Stimulated activated CD8-positive, alpha-beta memory T cell treated with anti-CD3 and anti-CD28 coated beads, Interleukin-7, amount 100 ng/mL, for 1 hour (primary cell): ENCODE data around the gene NLRP4.
"Not testable (repeated sequence)": the region's sequence is repeated elsewhere in the genome, so short reads cannot be mapped to it uniquely, and the experiment has no call there.

Experiments used
- DNase-seq, 2 donors: peaks; one replicate each; pipeline ENCODE4 v3.0.0-alpha.2; 2020; ENCODE audit warnings: low read depth in 2 of 2

Gene NLRP4

DNA sequence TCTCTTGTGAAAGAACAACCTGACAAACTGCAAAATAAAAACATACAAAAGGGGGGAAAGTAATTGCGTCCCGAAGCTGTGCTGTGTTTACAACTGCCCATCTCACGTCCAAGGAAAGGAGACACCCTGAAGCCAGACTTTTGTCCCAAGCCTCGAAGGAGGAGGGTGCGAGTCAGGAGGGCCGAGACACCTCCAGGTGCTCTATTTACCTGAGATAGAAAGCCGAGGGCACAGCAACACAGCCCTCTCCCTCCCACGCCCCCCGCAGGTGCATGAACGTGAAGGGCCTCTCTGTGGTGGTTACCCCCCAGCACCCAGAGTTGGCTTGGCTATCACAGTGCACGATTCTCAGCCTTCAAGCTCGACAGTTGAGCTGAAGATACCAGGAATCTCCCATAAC lies 62.6 kb downstream of the NLRP4 start:
- DNase-seq: no peak

- no peak for DNase-seq
Measured at GRCh38 chr19:55901369-55902079, 65.2 kb downstream of the NLRP4 start.

- no peak for DNase-seq
Measured at GRCh38 chr19:55902080-55902751, 65.9 kb downstream of the NLRP4 start.

- DNase-seq: no peak
Measured at GRCh38 chr19:55907286-55907685, 70.9 kb downstream of the NLRP4 start.

DNA sequence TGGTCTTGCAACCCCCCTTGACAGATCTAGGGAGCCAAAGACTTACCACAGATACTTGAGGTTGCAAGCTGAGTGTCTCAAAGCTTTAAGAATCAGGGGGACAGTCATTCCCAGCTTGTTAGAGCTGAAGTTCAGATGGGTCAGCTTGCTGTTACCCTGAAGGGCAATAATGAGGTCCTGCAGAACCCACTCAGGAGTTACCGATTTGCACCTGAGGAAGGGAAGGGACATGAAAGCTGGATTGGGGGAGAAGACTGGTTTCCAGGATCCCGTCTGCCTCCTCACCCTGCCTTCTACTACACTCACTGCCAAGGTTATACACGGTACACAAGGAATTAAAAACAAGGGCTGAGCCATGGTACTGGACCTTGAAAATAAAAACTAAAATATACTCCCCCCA lies 71.4 kb downstream of the NLRP4 start:
- DNase-seq: no peak

DNA sequence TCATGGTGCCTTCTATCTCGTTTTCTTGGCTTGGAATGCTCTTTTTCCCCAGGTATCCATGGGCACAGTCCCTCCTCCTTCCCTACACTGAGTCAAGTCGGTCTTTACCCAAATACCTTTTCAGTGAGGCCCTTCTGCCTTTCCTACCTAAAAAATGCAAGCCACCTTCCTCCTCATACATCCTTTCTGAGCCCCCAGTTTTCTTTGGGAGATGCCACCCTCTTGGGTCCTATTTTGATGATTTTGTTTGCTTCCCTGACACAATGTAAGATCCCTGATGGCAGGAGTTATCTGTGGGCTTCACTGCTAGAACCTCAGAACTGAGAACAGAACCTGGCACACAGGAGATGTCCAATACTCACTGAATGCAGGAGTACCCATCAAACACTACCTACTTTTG lies 73.5 kb downstream of the NLRP4 start:
- DNase-seq: no peak

DNA sequence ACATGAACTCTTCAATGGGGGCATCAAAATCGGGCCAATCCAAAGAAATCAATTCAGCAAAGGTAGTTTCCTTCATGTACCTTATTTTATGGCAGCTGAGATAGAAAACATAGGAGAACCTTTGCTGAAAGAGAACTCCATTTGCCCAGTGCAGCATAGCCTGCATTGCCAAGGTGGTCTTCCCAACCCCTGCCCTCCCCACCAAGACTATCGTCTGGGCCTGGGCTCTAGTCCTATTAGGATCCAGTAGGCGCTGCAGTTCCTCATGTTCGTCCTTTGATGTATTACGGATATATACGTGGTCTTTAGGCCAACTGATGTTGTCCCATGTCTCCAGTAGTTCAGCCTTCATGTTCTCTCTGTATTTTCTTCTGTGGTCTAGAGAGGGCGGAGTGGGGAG lies 76.6 kb downstream of the NLRP4 start:
- DNase-seq: no peak

DNA sequence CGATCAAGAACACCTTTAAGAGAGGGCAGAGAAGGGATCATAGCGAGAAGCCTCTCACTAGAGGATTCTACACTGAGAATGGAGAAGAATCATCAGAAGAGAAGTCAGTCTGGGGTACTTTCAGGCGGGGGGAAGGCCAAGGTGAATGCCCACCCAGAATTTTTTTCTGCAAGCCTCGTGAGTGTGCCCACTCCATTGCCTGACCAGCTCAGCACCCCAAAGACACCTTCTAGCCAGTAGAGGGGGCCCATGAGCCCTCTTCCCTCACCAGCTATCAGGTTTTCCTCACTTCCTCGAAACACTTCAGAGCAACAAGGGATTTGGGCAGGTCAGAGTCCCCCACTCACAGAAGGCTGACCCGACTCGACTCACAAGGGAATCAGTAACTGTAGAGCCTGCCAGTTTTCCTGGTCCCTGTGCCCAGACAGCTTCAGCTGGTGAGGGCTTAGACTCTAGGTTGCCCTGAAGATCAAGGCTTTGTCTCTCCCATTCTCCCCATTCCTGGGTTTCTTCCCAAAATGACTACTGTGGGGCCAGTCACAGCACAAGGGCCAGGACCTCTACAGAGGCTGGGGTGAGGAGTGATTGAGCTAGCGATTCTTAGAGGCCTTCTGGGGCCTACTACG lies 77.4 kb downstream of the NLRP4 start:
- no peak for DNase-seq

GRCh38 chr19:55923556-55923955 lies 87.2 kb downstream of the NLRP4 start:
- DNase-seq: no peak

DNA sequence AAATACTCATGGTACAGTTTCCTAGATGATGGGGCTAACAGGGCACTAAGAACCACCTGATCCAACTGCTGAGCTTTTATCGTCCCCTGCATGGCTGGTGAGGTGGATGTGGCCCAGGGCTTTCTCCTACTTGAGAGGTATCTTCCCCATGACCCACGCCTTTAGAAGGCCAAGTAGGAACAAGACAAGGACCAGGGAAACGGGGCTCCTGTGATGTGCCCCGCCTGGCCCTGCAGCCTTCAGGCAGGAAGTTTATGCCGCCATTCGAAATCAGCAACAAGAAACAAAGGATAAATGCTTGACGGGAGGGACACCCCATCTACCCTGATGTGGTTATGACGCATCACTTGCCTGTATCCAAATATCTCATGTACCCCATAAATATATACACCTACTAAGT lies 91.7 kb downstream of the NLRP4 start:
- no peak for DNase-seq

DNA sequence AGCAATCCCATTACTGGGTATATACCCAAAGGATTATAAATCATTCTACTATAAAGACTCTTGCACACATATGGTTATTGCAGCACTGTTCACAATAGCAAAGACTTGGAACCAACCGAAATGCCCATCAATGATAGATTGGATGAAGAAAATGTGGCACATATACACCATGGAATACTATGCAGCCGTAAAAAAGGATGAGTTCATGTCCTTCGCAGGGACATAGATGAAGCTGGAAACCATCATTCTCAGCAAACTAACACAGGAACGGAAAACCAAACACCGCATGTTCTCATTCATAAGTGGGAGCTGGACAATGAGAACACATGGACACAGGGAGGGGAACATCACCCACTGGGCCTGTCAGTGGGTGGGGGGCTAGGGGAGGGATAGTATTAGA lies 92.9 kb downstream of the NLRP4 start:
- DNase-seq: not testable (repeated sequence)

GRCh38 chr19:55930996-55931515 lies 94.7 kb downstream of the NLRP4 start:
- no peak for DNase-seq
